ENCODE measurements around the gene AGER. TPM values are rescaled to one million over a fixed set of nuclear protein-coding genes. Genes with fewer than 3 reads are reported as not detected.

Gene AGER
- total and polyA plus RNA-seq, 9 of the 15 experiments (the other 6 are each of a cell fraction or from before 2014, with no cell fraction given), result 1.2 to 11.5 (median 4.1) TPM

GRCh38 chr6:32131439-32131948 lies 52.6 kb downstream of the AGER start (continued):
- peak in 1 of 2 experiments; percentile 19; a peak in 1 of 4 replicates for TF ChIP-seq MCM7 (IDR thresholded peaks at IDR 0.05)
- TF ChIP-seq BDP1 (IDR thresholded peaks at IDR 0.05; ENCODE audit: insufficient read depth, insufficient read length), result no peak
- TF ChIP-seq NELFE (IDR thresholded peaks at IDR 0.05; ENCODE audit: insufficient read depth, insufficient read length), result no peak
- TF ChIP-seq CBX3 (IDR thresholded peaks at IDR 0.05; ENCODE audit: borderline replicate concordance in 1 of 2, low read length in 2 of 2), result peak in 1 of 2 experiments; percentile 78; a peak in 1 of 3 replicates
- no peak for TF ChIP-seq FOXA1 (IDR thresholded peaks at IDR 0.05; ENCODE audit: borderline replicate concordance)
- no peak for TF ChIP-seq NR3C1 (CRISPR knock-in tag; IDR thresholded peaks at IDR 0.05)
- no peak for TF ChIP-seq EWSR1 (IDR thresholded peaks at IDR 0.05; ENCODE audit: borderline replicate concordance, low read depth, partially characterized antibody)
- TF ChIP-seq ZBTB9 (CRISPR knock-in tag; IDR thresholded peaks at IDR 0.05), result peak; percentile 87
- TF ChIP-seq CEBPZ (IDR thresholded peaks at IDR 0.05; ENCODE audit: borderline replicate concordance, low read depth, low read length), result no peak
- TF ChIP-seq HBP1 (CRISPR knock-in tag; IDR thresholded peaks at IDR 0.05), result peak; percentile 74; the same call in 1 of the 2 replicates
- 0 out of 2 replicates have a peak, but pooled peaks have one; percentile 16 for TF ChIP-seq ZNF134 (CRISPR knock-in tag; conservative IDR thresholded peaks at IDR 0.05)
- TF ChIP-seq PRDM10 (IDR thresholded peaks at IDR 0.05; ENCODE audit: partially characterized antibody), result peak; percentile 53
- 0 out of 2 replicates have a peak, but pooled peaks have one; percentile 45 for TF ChIP-seq PTBP1 (IDR thresholded peaks at IDR 0.05; ENCODE audit: low read depth, low read length)
- TF ChIP-seq NUFIP1 (IDR thresholded peaks at IDR 0.05; ENCODE audit: partially characterized antibody), result no peak
- peak; percentile 90 for TF ChIP-seq ZNF766 (CRISPR knock-in tag; conservative IDR thresholded peaks at IDR 0.05)
- TF ChIP-seq FOS (IDR thresholded peaks at IDR 0.05; ENCODE audit: extremely low read depth, insufficient read length), result no peak
- TF ChIP-seq ZBTB2 (IDR thresholded peaks at IDR 0.05), result peak; percentile 70
